HG03342 (cell line): Measurements from ENCODE around the gene SCNN1A.

Experiments
- ATAC-seq: cut with Tn5 transposase; IDR thresholded peaks from one replicate; pipeline ENCODE4 v1.9.1; 2021; ENCODE audit warnings: mild to moderate bottlenecking, moderate library complexity; ENCODE audit not compliant: unreplicated experiment

Gene SCNN1A

GRCh38 chr12:6375269-6376078, at the start of gene SCNN1A:
Gene SCNN1A (minus strand): TSS chr12:6375563. CDS start chr12:6374783, 780 bp downstream.
- ATAC-seq, result no peak

GRCh38 chr12:6424866-6425265, 49.5 kb upstream of the SCNN1A start:
- no peak for ATAC-seq

GRCh38 chr12:6424008-6424347, 48.6 kb upstream of the SCNN1A start:
- no peak for ATAC-seq

- peak; percentile 41 for ATAC-seq
Observed at GRCh38 chr12:6423267-6424007, 48.1 kb upstream of the SCNN1A start.

GRCh38 chr12:6420364-6420763, 45.0 kb upstream of the SCNN1A start:
- no peak for ATAC-seq

- no peak for ATAC-seq
Observed at GRCh38 chr12:6418796-6419195, 43.4 kb upstream of the SCNN1A start.

- ATAC-seq, result no peak
Observed at GRCh38 chr12:6416596-6416995, 41.2 kb upstream of the SCNN1A start.

- ATAC-seq, result no peak
Observed at GRCh38 chr12:6407236-6407954, 32.0 kb upstream of the SCNN1A start.

- no peak for ATAC-seq
Observed at GRCh38 chr12:6405963-6406362, 30.6 kb upstream of the SCNN1A start.

- ATAC-seq, result no peak
Observed at GRCh38 chr12:6404390-6404789, 29.0 kb upstream of the SCNN1A start.

GRCh38 chr12:6399884-6400644, 24.7 kb upstream of the SCNN1A start:
- no peak for ATAC-seq

GRCh38 chr12:6396031-6396430, 20.7 kb upstream of the SCNN1A start:
- ATAC-seq, result no peak

- no peak for ATAC-seq
Observed at GRCh38 chr12:6394398-6394797, 19.0 kb upstream of the SCNN1A start.

GRCh38 chr12:6393109-6393508, 17.7 kb upstream of the SCNN1A start:
- ATAC-seq, result no peak

- no peak for ATAC-seq
Observed at GRCh38 chr12:6392504-6392903, 17.1 kb upstream of the SCNN1A start.

GRCh38 chr12:6391013-6391412, 15.7 kb upstream of the SCNN1A start:
- no peak for ATAC-seq

- no peak for ATAC-seq
Observed at GRCh38 chr12:6390084-6390799, 14.9 kb upstream of the SCNN1A start.

- no peak for ATAC-seq
Observed at GRCh38 chr12:6387541-6387940, 12.2 kb upstream of the SCNN1A start.

GRCh38 chr12:6386491-6386890, 11.1 kb upstream of the SCNN1A start:
- no peak for ATAC-seq

GRCh38 chr12:6386038-6386437, 10.7 kb upstream of the SCNN1A start:
- no peak for ATAC-seq
